Gastrocnemius medialis (tissue), 4 donors: ENCODE data around the gene CAMTA1. TPM values are rescaled to one million over a fixed set of nuclear protein-coding genes. Genes with fewer than 3 reads are reported as not detected.

Experiments used
- ATAC-seq, 2 donors: fragments of 150-250 bp; one replicate each; pipeline ENCODE4 v1.9.1; 2016
- DNase-seq, 2 donors: peaks; one replicate each; pipeline ENCODE4 v3.0.0-alpha.2; 2019
- H3K27ac ChIP-seq, 4 donors: fragments of 200-600 bp; sonication (generic); 1 replicate in 1 of 4; 2 replicates in 3 of 4; pipeline ENCODE4 v1.5.1; 2016 to 2018; ENCODE audit warnings: mild to moderate bottlenecking in 2 of 4, moderate library complexity in 1 of 4
- H3K27me3 ChIP-seq, 3 donors: fragments of 200-600 bp; sonication (generic) in 2 of 3; 1 replicate in 1 of 3; 2 replicates in 2 of 3; pipeline versions ENCODE4 v1.5.1 to v1.6.0; 2016 to 2019; ENCODE audit warnings: mild to moderate bottlenecking in 1 of 3, moderate library complexity in 1 of 3
- H3K36me3 ChIP-seq, 2 donors: fragments of 200-600 bp; sonication (generic) in 1 of 2; one replicate each; pipeline ENCODE4 v1.5.1; 2017 to 2018
- H3K4me1 ChIP-seq, 2 donors: fragments of 200-600 bp; sonication (generic) in 1 of 2; one replicate each; pipeline ENCODE4 v1.5.1; 2016 to 2017; ENCODE audit warnings: mild to moderate bottlenecking in 2 of 2
- H3K4me3 ChIP-seq, 4 donors: fragments of 200-600 bp; sonication (generic) in 3 of 4; 1 replicate in 1 of 4; 2 replicates in 3 of 4; pipeline ENCODE4 v1.5.1; 2016 to 2019; ENCODE audit warnings: mild to moderate bottlenecking in 2 of 4
- H3K9me3 ChIP-seq, 3 donors: fragments of 200-600 bp; sonication (generic) in 2 of 3; 1 replicate in 1 of 3; 2 replicates in 2 of 3; pipeline ENCODE4 v1.5.1; 2016 to 2019
- CTCF ChIP-seq, 5 experiments: fragments of 450-650 bp in 3 of 5; fragments of 200-600 bp in 2 of 5; sonication (generic) in 2 of 5; IDR thresholded peaks in 4 of 5; conservative IDR thresholded peaks in 1 of 5; 1 replicate in 4 of 5; 2 replicates in 1 of 5; pipeline ENCODE4 v1.5.1; 2016 to 2019; ENCODE audit warnings: antibody characterized with exemption in 5 of 5, mild to moderate bottlenecking in 3 of 5, moderate library complexity in 3 of 5
- POLR2A ChIP-seq, 2 donors: fragments of 450-650 bp; IDR thresholded peaks; one replicate each; pipeline ENCODE4 v1.6.1; 2017; ENCODE audit warnings: antibody characterized with exemption in 2 of 2, mild to moderate bottlenecking in 2 of 2, moderate library complexity in 2 of 2
- in situ Hi-C, 4 donors: fragments of 200-750 bp; cut with MboI; loops; one replicate each; pipeline versions ENCODE4 v1.15.0 to v1.8.0; 2017; ENCODE audit warnings: low sequenced_read_pairs in 4 of 4
- intact Hi-C: fragments of 100-400 bp; cut with DNase I; formaldehyde crosslinking; loops from one replicate; pipeline ENCODE4 v1.15.1; 2023; ENCODE audit warnings: low total_unique reads
- total RNA-seq, 4 donors: library from RNA; depleted of rRNA; stranded (reverse); fragments of >200 nt; gene quantifications; one replicate each; pipeline versions ENCODE4 v1.1.0 to v1.2.3, GENCODE V29; 2016

CAMTA1 gene
- total RNA-seq, 4 donors from 2014 or later: 60.5 to 113 (median 70.4) TPM

- H3K4me3 ChIP-seq: no peak overlapping the region
- intact Hi-C loops: no loop called here
- H3K27ac ChIP-seq: no peak overlapping the region
- in situ Hi-C loops: no loop called here
- H3K27me3 ChIP-seq: no peaks in the 10 kb centered on the region
- no peak for TF ChIP-seq CTCF (IDR thresholded peaks at IDR 0.05 in 4 of 5, conservative IDR thresholded peaks at IDR 0.05 in 1 of 5)
- TF ChIP-seq POLR2A (IDR thresholded peaks at IDR 0.05): no peak
- no peak for DNase-seq
- ATAC-seq: no peak
- H3K36me3 ChIP-seq: no peaks in the 10 kb centered on the region
- no peaks in the 10 kb centered on the region for H3K9me3 ChIP-seq
- H3K4me1 ChIP-seq: peaks cover 0 to 4% of the 10 kb centered on the region in 2 donors
Observed at GRCh38 chr1:7508052-7508933, 723.0 kb downstream of the CAMTA1 start.

- H3K4me3 ChIP-seq: no peak overlapping the region
- intact Hi-C loops: no loop called here
- H3K27me3 ChIP-seq: no peaks in the 10 kb centered on the region
- in situ Hi-C loops: no loop called here
- H3K27ac ChIP-seq: no peak overlapping the region
- no peaks in the 10 kb centered on the region for H3K36me3 ChIP-seq
- H3K4me1 ChIP-seq: peaks cover 0 to 4% of the 10 kb centered on the region in 2 donors
- H3K9me3 ChIP-seq: no peaks in the 10 kb centered on the region
- TF ChIP-seq POLR2A (IDR thresholded peaks at IDR 0.05): no peak
- TF ChIP-seq CTCF (IDR thresholded peaks at IDR 0.05 in 4 of 5, conservative IDR thresholded peaks at IDR 0.05 in 1 of 5): no peak
- DNase-seq (no peak), ATAC-seq (no peak)
Observed at GRCh38 chr1:7508934-7509519, 723.8 kb downstream of the CAMTA1 start.

- TF ChIP-seq CTCF (IDR thresholded peaks at IDR 0.05 in 4 of 5, conservative IDR thresholded peaks at IDR 0.05 in 1 of 5) (no peak), POLR2A (IDR thresholded peaks at IDR 0.05) (no peak)
- in situ Hi-C loops: no loop called here
- H3K27ac ChIP-seq: no peak overlapping the region
- ATAC-seq (no peak), DNase-seq (no peak)
- H3K4me3 ChIP-seq: no peak overlapping the region
- peaks cover 0 to 4% of the 10 kb centered on the region in 2 donors for H3K4me1 ChIP-seq
- H3K27me3 ChIP-seq: no peaks in the 10 kb centered on the region
- no peaks in the 10 kb centered on the region for H3K9me3 ChIP-seq
- intact Hi-C loops: no loop called here
- no peaks in the 10 kb centered on the region for H3K36me3 ChIP-seq
Observed at GRCh38 chr1:7509598-7509997, 724.3 kb downstream of the CAMTA1 start.

- H3K27me3 ChIP-seq: no peaks in the 10 kb centered on the region
- no peaks in the 10 kb centered on the region for H3K36me3 ChIP-seq
- H3K27ac ChIP-seq: no peak overlapping the region
- DNase-seq: no peak
- TF ChIP-seq CTCF (IDR thresholded peaks at IDR 0.05 in 4 of 5, conservative IDR thresholded peaks at IDR 0.05 in 1 of 5): no peak
- TF ChIP-seq POLR2A (IDR thresholded peaks at IDR 0.05): no peak
- H3K4me1 ChIP-seq: peaks cover 0 to 4% of the 10 kb centered on the region in 2 donors
- H3K9me3 ChIP-seq: no peaks in the 10 kb centered on the region
- ATAC-seq: no peak
- no peak overlapping the region for H3K4me3 ChIP-seq
- intact Hi-C loops: no loop called here
- in situ Hi-C loops: no loop called here
Observed at GRCh38 chr1:7510389-7510931, 725.2 kb downstream of the CAMTA1 start.
